Mucosa of gallbladder (tissue), 1 donor: ENCODE data around the gene TCTA. TPM values are rescaled to one million over a fixed set of nuclear protein-coding genes. Genes with fewer than 3 reads are reported as not detected.
A peak's percentile ranks its signal among the peaks of the same experiment; 100 is the strongest.

Source experiments
- DNase-seq: peaks from one replicate; pipeline ENCODE4 v3.0.0-alpha.2; 2020; ENCODE audit warnings: low spot score
- total RNA-seq: library from RNA; stranded (reverse); gene quantifications from one replicate; pipeline ENCODE4 v1.2.1, GENCODE V29; 2021
- donor health status: DM: no; HTN: no; CAD: no.

The TCTA gene
- total RNA-seq, 1 donor from 2014 or later = 57.6 TPM

DNA sequence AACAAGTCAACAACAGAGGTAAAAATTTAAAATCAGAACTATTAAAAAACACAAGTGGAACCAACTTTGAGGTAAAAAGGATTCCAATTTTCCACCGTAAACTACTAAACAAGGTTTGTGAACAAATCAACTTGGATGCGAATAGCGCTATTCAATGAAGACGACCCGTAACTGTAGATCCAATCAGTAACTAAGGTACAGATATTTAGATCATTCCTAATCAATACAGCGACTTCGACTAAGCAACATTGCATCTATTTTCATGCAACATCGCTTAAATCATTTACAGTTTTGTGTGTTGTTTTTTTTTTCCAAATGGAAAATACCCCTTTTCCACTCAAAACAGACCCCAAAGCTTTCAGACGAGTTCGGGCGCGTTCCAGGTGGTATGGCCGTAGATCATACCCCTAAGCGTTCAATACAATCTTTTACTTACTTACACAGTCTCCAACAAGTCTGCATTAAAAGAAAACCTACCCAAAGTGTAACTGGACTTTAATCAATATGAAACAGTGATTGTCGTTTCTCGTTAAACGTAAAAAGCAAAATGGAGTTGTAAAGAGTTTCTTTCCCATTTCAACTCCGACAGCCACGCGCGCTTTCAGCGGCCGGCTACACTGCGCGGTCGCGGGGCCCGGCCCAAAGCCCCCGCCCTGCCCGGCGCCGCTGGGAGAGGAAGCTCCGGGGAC is 1.2 kb upstream of the TCTA start:
- DNase-seq = no peak

DNA sequence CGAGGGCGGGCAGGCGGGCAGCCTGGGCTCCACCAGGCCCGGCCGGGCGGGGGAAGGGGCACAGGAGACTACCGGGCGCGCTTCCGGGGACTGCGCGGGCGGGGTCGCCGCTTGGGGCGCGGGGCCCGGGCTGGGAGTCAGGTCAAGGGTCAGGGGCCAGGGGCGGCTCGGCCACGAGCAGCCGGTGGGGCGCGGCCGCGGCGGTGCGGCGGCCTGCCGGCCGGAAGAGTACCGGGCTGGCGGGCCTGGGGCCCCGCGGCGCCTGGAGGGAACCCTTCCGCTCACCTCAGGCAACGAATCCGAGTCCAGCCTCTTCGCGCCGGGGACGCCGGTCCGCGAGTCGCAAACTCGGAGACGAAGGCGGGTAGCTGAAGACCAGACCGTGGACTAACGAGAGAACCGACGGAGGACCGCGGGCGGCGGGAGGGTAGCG is 672 bp upstream of the TCTA start:
- DNase-seq = peak; percentile 35

DNA sequence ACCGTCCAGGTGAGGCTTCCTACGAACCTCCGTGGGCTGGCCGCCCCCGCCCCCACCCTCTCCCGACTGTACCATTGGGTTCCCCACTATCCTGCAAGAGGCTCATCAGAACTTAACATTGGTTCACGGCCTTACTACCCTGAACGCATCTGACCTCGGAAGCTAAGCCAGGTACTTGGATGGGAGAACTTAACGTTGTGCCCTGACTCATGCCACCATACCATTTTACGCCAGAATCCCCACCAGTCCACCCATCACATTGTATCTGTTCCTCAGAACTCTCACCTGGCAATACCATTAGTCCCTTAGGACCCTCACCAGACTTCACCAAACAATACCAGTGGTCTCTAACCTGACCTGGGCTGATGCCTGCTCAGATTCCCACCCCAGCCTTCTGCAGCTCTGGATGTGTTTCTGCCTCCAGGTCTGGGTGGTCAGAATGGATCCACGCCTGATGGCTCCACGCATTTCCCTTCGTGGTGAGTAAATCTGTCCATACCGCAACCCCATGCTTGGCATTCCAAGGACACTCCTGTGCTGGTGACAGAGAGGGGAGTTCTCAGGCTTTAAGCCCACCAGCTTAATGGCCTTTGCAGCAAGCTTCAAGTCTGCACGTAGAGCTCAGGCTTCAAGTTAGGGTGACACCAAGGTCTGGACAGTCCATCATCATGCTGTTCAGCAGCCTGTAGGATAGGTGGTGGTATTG is 562 bp downstream of the TCTA start:
- DNase-seq = no peak

DNA sequence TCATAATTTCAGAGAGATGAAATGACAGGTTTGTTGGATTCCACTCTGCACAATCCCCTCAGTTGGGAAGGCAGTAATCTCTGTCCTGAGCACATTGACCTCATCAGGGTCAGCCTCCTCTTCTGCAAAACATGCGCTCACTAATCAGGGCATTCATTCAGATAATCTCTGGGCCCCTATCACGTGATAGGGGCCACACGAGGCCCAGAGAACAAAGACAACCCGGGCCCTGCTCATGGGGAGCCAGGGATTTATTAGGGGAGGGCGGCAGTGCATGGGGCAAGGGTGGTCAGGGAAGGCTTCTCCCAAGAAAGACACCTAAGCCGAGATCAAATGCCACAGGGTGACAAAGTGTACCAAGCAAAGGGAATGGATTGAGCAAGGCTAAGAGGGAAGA is 1.1 kb downstream of the TCTA start:
- DNase-seq = no peak

DNA sequence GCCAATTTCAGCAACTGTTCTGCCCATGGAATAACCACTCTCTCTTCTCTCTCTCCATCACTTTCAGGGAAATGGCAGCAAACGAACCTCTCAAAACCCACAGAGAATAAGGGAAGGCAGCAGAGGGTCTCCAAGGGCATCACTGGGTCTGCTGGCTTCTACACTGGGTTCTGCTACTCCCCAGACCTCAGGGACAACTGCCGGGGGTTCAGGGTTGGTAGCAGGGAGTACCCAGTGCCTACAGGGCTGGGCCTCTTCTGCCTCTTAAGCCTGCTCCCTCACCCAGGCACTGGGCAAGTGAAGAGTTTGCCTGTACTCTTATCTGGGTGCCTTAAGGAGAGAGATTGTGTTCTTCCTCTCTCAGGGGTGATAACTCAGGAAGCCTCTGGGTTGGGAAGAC is 2.5 kb downstream of the TCTA start:
- DNase-seq = no peak

DNA sequence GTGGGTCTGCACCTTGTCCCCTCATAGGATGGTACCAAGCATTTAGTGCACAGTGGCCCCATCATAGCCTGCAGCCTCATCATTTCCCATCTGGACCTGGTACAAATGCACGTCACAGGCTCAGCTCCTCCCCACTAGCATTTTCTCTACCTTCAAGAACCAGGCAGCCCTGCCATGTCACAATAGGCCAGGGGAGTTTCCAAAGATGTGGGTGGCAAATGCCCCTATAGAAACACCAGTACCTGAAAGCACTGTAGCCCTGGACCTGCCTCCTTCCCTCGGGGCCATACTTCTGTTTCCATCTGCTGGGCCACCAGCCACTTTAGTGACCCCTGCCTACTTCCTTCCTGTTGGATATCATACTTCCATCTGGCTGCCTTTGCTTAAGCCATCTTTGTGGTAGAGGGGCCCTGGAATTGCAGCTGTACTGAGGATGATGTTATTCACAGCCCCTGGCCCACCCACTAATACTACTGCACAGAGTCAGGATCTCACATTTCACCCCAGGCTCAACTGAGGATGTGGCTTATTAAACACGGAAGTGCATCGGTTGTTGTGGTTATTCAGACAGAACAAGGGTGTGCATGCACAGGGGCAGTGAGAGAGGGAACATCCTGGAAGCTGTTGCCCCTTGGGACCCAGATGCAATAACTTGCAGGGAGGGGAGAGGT is 3.8 kb downstream of the TCTA start:
- no peak for DNase-seq

DNA sequence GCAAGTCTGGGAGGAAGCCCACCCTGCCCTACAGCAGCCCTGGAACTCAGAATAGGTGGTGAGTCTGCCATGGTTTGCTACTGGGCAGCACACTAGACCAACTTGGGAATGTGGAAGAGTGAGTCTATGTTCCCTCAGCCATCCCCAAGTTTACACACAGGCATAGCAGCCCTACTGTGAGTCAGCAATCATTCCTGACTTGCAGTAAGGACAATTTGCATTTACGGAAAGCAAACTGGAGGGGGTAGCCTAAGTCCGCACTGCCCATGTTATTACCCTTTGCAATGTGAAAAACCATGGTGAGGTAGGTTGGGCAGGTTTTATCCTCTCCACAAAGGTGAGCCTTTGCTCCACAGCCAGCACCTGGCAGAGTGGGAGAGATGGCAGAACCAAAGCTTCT is 4.6 kb downstream of the TCTA start:
- no peak for DNase-seq

DNA sequence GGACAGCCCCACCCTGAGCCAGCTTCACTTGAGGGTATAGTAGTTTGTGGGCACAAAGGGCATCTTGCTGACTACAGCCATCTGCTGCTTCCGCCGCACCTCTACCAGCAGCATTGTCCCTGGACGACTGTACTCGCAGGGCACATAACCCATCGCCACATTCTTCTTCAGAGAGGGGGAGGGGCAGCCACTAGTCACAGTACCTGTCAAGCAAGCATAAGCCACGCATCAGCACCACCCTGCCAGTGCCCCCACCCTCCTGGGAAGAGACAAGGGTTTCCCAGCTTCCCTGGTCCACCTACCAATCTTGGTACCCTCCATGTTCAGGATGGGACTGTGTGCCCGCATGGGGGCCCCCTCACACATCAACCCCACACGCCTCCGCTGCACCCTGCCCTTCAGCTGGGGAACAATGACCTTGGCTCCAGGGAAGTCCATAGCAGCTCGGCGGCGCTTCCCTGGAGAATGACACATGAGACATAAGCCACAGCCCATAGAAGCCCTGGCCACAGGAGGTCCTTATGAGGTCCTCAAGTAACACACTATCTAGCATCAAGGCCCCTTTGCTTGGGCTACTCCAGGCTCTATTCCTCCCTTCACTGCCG is 5.4 kb downstream of the TCTA start:
- DNase-seq = no peak

DNA sequence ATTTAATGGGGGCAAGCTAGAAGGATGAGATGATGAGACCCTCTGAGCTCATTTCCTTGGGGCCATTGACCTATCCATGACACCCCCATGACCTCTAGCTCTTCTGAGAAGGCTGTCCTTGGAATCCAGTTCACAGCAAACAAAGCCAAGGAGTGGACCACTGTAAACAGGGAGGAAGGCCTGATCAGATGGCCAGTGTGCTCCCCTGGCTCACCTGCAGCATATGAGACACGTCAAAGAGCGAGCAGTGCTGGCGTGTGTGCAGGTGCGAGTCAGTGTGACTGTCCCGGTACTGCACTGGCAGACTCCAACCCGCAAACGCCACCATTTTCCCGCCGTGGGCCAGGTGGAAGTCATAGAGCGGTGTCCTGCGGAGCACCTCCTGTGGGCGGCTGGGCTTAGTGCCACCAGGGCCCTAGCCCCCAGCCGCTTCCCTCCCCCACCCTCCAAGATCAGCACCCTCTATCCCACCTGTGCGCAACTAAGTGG is 9.7 kb downstream of the TCTA start:
- DNase-seq = no peak

DNA sequence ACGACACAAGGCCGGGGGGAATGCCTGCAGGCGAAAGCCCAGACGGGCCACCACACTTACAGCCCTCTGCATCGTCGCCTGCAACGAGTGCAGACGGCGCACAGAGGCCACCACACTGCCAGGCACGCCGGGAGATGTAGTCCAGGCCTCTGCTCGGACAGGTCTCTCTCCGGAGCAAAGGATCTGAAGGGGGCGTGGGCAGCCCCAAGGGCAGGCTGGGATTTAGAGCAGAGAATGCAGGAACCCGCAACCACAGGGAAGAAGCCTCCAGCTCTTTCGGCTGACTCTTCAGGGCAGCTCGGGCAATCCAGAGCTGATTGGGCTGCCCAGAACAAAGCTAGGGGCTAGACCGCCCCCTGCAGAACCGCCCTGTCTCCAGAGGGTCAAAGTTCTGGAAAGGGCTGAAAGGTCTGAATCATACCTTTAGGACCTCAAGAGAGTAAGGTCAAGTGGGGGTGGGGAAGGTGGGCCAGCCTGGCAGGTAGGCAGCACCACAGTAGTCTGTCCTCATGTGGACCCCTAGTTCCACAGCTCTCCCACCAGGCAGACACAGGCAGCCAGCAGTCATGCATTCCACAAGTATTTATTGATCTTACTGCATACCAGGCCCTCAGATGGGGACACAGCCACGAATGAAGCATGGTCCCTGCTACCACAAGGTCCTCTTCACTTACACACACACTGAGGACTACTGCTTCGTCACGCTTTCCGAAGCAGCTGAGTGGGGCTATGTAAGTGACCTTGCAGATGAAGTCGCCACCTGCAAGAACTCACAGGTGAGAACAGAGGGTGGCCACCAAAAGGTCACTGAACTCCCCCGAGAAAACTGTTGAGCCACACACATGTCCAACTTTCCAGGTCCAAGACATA is 10.4 kb downstream of the TCTA start, which contains the start of gene AMT:
TSS of gene AMT (minus strand) at position 95 of the 870 bp plus-strand sequence. CDS start at position 72, 23 bp downstream.
- peak; percentile 35 for DNase-seq

DNA sequence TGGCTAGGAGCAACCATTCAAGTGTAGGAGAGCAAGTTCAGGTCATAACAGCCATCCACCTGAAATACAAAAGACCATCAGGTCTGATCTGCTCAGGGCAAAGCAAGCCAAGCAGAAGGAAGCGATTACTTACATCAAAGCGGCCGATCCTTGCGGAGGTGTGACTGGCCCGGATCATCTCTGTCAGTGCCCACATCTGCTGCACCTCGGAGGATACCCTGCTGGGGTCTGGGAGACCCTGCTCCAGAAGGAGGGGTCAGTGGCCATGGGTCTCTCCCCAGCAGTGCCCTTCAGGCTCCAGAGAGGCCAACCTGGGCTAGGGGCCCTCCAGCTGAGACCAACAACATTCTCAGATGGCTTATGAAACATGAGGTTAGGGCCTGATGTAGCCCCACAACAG is 12.6 kb downstream of the TCTA start:
- DNase-seq = no peak

DNA sequence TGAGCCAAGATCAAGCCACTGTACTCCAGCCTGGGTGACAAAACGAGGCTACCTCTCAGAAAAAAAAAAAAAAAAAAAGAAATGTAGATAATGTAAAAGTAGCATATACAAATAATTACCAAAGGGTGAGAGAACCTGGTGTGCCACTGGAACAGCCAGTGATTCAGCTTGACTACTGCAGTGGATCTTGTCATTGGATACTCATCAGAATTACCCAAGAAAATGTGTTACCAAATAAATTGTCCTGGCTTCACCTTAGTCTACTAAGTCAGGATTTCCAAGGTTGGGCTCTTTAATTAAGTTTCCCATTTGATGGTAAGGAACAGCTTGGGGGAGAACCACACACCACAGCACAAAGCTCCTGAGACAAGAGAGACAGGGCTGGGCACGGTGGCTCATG is 15.4 kb downstream of the TCTA start:
- DNase-seq = no peak

DNA sequence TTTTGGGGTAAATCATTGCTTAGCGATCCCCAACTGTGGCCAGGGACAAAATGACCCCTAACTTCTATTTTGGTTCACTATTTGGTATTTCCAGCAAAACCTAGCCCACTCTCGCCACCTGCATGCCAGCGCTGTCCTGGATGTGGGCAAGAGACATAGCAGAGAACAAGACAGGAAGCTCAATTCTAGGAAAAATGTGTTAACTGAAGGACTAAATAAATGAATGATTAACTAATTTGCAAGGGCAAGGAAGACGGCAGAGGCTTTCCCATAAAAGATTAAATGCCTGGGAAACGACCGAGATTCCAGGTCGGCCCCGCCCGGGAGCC is 16.5 kb downstream of the TCTA start:
- no peak for DNase-seq

DNA sequence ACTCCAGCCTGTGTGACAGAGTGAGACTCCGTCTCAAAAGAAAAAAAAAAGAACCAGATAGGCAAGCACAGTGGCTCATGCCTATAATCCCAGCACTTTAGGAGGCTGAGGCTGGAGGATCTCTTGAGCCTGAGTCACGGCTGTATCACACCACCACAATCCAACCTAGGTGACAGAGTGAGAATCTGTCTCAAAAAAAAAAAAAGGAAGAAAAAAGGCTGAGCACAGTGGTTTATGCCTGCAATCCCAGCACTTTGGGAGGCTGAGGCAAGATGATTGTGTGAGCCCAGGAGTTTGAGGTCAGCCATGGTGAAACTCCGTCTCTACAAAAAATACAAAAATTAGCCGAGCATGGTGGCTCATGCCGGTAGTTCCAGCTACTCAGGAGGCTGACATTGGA is 22.5 kb downstream of the TCTA start:
- no peak for DNase-seq

DNA sequence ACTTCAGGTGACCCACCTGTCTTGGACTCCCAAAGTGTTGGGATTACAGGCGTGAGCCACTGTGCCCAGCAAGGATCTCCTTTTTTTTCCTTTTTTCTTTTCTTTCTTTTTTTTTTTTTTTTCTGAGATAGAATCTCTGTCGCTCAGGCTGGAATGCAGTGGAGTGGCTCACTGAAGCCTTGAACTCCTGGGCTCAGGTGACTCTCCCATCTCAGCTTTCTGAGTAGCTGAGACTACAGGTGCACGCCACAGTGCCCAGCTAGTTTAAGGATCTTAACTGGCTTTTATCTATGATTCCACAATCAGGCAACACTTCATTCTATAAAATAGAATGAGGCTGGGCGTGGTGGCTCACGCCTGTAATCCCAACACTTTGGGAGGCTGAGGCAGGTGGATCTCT is 33.2 kb downstream of the TCTA start:
- no peak for DNase-seq

DNA sequence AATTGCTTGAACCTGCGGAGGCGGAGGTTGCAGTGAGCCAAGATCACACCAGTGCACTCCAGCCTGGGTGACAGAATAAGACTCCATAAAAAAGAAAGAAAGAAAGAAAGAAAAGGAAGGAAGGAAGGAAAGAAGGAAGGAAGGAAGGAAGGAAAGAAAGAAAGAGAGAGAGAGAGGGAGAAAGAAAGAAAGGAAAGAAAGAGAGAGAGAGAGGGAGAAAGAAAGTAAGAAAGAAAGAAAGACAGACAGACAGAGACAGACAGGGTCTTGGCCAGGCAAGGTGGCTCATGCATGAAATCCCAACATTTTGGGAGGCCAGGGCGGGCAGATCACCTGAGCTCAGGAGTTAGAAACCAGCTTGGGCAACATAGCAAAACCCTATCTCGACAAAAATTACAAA is 41.4 kb downstream of the TCTA start:
- no peak for DNase-seq

DNA sequence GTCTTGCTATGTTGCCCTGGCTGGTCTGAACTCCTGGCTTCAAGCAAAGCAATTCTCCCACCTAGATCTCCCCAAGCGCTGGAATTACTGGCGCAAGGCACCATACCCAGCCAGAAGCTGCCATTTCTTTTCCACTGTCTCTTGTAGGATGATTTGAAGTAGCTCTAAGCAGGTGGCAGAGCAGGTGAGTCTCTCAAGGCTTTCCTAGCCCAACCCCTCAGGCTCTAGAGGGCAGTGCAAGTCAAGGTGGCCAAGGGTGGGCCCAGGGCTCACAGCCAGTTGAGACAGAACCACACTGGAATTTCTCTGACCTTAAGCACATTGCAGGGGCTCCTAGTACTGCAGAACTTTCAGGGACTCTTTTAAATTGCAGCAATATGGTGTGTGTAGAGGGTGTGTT is 42.2 kb downstream of the TCTA start:
- no peak for DNase-seq

DNA sequence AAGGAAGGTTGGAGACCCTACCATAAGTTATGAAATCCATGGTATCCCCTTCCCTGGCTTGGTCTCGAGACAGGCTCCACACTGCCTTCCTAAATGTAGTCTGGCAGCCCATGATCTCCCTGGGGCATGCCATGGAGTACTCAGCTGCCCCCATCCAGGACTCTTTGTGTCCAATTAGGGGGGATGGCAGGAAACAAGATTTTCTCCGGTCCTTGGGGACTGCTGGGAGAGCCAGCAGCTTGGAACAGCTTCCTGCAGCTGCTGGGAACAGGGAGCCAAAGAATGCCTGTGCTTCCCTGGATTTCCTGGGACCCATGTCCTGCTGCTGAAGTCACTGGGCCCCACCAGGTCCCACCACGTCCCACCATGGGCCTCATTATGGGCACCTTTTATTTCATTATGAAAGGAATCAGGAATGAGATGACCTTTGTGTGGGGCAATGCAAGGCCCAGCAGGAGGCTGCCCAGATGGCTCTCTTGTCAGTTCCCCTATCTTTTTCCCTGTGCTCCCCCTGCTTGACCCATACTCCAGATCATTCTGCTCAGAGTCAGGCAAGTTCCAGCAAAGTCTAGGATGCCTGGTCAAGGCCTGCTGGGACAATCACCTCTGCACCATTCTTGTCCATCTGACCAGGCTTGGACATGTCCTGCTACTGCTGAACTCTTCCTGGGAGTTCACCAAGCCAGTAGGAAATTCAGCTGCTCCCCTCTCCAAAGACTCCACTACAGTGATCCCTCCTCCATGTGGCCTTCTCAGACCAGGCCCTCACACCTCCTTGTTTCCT is 42.9 kb downstream of the TCTA start:
- DNase-seq = no peak

DNA sequence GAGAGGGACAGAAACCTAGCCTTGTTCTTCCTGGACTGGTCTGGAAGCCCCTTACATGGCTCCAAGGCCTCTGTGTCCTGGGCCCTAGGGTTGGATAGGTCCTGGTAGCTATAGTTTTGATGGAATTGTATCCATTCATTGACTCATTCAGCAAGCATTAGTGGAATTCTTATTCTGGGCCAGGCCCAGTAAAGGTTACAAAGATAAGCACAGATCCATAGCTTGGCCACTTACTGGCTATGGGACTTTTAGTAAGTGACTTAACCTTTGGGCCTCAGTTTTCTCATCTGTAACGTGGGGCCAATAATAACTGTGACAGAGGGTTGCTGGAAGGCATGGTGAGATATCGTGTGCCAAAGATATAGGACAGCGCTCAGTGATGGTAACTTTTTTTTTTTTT is 44.2 kb downstream of the TCTA start:
- DNase-seq = no peak

DNA sequence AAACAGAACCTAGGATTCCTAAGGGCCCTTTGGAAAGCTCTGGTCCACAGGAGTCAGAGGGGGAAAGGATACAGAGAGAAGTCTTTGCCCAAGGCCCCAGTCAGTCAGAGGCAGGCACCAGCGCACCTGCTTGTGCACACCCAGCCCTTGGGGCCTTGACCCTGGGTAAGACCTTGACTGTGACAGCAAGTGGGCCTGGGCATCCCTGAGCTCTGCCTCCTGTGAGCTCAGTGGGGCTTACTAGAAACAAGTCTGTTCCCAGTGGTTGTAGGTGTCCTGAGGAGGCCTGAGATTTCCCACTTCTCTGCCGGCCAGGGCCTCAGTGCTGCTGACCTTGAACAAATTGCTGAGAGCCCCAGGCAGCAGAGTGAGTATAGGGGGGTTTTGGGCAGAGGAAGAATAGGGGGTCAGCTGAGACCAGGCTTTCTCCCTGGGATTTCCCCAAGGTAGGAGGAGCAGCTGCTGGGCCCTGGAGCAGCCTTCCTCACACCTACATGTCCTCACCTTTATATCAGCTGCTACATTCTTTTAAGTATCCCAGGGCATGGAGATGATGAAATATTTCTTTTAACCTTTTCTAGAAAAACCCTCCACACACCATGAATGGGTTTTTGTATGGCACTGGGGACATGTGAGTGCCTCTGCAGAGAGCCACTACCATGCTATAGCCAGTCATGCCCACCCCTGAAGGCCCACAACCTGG is 48.1 kb downstream of the TCTA start:
- DNase-seq = no peak
